ENCODE data around the gene COL1A1.

COL1A1 gene

DNA sequence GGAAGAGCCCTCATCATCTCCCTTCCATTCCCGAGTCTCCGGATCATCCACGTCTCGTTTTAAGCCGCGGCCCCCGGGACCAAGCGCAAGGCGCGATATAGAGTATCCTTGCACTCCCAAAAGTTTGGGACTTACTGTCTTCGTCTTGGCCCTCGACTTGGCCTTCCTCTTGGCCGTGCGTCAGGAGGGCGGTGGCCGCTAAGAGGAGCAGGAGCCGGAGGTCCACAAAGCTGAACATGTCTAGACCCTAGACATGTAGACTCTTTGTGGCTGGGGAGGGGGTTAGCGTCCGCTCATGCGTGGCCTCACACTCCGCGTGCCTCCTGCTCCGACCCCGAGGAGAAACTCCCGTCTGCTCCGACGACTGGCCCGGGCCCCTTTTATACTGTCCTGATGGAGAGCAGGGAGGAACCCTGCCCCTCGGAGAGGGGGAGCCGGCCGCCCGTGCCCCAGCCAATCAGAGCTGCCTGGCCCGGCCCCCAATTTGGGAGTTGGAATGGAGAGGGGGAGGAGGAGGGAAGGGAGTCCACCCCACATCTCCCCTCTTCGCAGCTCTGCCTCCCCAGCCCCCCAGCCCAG is at the start of gene COL1A1:
Gene COL1A1, minus strand, starts transcription at position 356 of the 579 bp plus-strand sequence. Its CDS starts 118 bp downstream, at position 238.
- TF ChIP-seq, protein P1, sequence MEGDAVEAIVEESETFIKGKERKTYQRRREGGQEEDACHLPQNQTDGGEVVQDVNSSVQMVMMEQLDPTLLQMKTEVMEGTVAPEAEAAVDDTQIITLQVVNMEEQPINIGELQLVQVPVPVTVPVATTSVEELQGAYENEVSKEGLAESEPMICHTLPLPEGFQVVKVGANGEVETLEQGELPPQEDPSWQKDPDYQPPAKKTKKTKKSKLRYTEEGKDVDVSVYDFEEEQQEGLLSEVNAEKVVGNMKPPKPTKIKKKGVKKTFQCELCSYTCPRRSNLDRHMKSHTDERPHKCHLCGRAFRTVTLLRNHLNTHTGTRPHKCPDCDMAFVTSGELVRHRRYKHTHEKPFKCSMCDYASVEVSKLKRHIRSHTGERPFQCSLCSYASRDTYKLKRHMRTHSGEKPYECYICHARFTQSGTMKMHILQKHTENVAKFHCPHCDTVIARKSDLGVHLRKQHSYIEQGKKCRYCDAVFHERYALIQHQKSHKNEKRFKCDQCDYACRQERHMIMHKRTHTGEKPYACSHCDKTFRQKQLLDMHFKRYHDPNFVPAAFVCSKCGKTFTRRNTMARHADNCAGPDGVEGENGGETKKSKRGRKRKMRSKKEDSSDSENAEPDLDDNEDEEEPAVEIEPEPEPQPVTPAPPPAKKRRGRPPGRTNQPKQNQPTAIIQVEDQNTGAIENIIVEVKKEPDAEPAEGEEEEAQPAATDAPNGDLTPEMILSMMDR (IDR thresholded peaks at IDR 0.05): no peak

DNA sequence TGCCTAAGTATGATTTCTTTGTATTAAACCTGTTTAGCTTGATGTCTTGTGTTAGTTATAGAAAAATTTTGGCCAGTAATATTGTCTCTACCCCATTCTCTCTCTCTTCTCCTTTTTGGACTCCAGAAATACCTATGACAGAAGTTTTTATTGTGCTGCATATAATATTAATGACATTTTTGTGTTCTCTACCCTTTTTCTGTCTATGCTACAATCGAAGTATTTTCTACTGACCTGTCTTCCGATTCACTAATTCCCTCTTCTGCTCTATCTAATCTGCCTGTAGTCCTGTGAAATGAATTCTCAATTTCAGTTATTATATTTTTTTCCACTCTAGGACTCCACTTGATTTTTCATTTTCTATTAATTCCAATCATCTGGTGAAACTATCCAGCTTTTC is 46.8 kb upstream of the COL1A1 start:
- TF ChIP-seq, protein P1 (IDR thresholded peaks at IDR 0.05): no peak

DNA sequence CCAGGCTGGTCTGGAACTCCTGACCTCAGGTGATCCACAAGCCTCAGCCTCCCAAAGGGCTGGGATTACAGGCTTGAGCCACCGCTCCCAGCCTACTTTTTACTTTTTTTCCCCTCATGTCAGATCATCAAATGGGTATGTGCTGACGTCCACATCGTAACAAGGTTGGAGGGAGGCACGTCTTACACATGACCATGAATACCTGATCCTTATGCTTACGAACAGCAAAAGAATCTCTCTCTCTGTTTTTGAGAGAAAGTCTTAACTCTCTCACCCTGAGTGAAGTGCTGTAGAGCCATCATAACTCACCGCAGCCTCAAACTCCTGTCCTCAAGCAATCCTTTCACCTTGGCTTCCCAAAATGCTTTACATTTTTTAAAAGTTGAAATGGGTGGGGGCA is 43.3 kb upstream of the COL1A1 start:
- TF ChIP-seq, protein P1 (IDR thresholded peaks at IDR 0.05): no peak

DNA sequence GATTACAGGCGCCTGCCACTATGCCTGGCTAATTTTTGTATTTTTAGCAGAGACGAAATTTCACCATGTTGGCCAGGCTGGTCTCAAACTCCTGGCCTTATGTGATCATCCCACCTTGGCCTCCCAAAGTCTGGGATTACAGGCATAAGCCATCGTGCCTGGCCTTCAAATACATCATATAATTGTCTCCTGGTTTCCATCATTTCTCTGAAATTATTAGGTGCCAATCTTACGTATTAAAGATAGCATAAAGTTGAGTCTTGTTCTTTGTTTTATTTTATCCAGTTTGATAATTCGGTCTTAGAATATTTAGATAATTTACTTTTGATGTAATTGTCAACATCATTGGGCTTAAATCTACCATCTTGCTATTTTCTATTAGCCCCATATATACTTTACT is 40.0 kb upstream of the COL1A1 start:
- TF ChIP-seq, protein P1 (IDR thresholded peaks at IDR 0.05): no peak

DNA sequence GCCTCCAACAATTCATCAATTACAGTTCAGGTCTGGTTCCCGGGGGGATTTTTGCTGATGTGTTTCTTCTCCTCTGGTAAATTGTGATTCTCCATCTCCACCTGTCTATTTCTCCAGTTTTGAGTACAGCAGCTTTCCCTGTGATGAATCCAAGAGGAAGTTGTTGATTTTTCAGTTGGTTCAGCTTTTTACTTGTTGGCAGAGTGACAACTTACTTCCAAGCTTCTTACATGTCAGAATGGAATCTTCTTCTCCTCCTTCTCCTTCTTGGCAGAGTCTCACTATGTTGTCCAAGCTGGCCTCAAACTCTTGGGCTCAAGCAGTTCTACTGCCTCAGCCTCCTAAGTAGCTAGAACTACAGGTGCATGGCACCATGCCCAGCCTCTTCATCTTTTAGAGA is 39.4 kb upstream of the COL1A1 start:
- TF ChIP-seq, protein P1 (IDR thresholded peaks at IDR 0.05): no peak

DNA sequence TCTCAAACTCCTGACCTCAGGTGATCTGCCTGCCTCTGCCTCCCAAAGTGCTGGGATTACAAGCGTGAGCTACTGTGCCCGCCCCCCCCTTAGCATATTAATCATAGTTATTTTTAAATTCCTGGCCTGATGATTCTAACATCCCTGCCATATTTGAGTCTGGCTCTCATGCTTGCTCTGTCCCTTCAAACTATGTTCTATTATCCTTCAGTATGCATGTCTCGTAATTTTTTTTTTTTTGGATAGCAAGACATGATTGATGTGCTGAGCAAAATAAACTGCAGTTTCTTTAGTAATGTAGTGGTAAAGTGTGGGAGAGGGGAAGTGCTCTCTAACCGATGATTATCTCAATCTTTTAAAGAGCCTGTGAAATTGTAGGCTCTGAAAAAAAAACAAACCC is 38.5 kb upstream of the COL1A1 start:
- TF ChIP-seq, protein P1 (IDR thresholded peaks at IDR 0.05): no peak

DNA sequence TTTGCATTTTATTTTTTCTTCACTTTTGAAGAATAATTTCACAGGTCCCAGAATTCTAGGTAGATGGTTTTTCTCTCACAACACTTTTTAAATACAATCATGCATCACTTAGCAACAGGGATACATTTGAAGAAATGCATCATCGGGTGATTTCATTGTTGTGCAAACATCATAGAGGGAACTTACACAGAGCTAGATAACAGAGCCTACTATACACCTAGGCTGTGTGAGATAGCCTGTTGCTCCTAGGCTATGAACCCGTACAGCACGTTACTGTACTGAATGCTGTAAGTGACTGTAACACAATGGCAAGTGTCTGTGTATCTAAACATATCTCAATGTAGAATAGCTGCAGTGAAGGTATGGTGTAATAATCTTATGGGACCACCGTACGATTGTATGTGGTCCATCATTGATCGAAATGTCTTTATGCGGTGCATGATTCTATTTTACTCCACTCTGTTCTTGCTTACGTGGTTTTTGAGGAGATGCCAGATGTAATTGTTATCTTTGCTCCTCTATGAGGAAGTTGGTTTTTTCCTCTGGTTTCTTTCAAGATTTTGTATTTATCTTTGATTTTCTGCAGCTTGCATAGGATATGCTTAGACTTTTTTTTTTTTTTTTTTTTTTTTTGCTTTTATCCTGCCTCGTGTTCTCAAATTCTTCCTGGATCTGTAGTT is 37.3 kb upstream of the COL1A1 start:
- TF ChIP-seq, protein P1 (IDR thresholded peaks at IDR 0.05): no peak
